Sigmoid colon (tissue), 4 donors: ENCODE data around the gene VAMP2.

Experiments used
- POLR2AphosphoS5 ChIP-seq, 4 donors: sonication (generic); formaldehyde crosslinking; IDR thresholded peaks; one replicate each; pipeline ENCODE4 v1.6.1; 2017; ENCODE audit warnings: antibody characterized with exemption in 4 of 4
- TF ChIP-seq, protein P1 (sequence below), 4 experiments: fragments of 450-650 bp in 3 of 4; fragments of 200-600 bp in 1 of 4; IDR thresholded peaks; one replicate each; pipeline ENCODE4 v1.5.1; 2016 to 2019; ENCODE audit warnings: antibody characterized with exemption in 4 of 4, mild to moderate bottlenecking in 3 of 4, moderate library complexity in 2 of 4

DNA sequence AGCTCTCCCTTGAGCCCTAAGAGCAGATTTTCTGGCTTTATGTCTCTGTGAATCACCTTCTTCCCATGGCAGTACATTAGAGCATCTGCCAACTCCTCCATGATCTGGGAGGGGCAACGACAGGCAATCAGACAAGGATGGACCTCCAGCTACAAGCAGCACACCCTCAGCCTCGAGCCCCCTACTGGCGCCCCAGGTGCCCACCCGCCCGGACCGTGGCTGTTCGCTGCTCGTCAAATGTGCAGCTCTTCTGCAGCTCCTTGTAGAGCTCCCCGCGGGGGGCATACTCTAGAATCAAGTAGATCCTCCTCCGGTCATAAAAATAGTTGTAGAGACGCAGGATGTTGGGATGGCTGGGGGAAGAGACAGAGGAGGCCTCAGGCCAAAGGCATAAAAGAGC lies 43.8 kb upstream of the VAMP2 start:
- no peak for TF ChIP-seq POLR2AphosphoS5 (IDR thresholded peaks at IDR 0.05)
- TF ChIP-seq, protein P1, sequence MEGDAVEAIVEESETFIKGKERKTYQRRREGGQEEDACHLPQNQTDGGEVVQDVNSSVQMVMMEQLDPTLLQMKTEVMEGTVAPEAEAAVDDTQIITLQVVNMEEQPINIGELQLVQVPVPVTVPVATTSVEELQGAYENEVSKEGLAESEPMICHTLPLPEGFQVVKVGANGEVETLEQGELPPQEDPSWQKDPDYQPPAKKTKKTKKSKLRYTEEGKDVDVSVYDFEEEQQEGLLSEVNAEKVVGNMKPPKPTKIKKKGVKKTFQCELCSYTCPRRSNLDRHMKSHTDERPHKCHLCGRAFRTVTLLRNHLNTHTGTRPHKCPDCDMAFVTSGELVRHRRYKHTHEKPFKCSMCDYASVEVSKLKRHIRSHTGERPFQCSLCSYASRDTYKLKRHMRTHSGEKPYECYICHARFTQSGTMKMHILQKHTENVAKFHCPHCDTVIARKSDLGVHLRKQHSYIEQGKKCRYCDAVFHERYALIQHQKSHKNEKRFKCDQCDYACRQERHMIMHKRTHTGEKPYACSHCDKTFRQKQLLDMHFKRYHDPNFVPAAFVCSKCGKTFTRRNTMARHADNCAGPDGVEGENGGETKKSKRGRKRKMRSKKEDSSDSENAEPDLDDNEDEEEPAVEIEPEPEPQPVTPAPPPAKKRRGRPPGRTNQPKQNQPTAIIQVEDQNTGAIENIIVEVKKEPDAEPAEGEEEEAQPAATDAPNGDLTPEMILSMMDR (IDR thresholded peaks at IDR 0.05), result no peak
